ENCODE data around the gene TRMT61A. TPM values are rescaled to one million over a fixed set of nuclear protein-coding genes. Genes with fewer than 3 reads are reported as not detected.

Gene TRMT61A
- total RNA-seq, 1 donor from 2014 or later, result 9.5 TPM

DNA sequence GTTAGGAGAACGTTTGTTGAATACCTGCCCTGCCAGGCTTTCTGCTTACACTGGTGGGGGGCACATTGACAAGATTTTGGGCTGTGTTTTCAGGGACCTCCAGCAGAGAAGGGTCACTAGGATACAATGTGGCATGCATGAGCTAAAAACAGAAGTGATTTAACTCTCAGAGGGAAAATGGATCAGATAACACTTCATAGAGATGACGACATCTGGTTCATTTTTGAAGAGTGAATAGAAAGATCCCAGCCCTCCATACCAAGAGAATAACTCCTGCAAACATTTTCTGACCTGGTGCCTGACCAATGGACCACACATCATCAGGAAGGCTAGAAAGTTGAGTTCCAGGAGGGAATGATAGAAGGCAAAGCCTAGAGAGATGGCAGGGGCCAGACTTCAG is 40.0 kb upstream of the TRMT61A start:
- no peak for DNase-seq (ENCODE audit: low spot score in 2 of 2, unreplicated experiment in 2 of 2)
- TF ChIP-seq, protein P1, sequence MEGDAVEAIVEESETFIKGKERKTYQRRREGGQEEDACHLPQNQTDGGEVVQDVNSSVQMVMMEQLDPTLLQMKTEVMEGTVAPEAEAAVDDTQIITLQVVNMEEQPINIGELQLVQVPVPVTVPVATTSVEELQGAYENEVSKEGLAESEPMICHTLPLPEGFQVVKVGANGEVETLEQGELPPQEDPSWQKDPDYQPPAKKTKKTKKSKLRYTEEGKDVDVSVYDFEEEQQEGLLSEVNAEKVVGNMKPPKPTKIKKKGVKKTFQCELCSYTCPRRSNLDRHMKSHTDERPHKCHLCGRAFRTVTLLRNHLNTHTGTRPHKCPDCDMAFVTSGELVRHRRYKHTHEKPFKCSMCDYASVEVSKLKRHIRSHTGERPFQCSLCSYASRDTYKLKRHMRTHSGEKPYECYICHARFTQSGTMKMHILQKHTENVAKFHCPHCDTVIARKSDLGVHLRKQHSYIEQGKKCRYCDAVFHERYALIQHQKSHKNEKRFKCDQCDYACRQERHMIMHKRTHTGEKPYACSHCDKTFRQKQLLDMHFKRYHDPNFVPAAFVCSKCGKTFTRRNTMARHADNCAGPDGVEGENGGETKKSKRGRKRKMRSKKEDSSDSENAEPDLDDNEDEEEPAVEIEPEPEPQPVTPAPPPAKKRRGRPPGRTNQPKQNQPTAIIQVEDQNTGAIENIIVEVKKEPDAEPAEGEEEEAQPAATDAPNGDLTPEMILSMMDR (IDR thresholded peaks at IDR 0.05; ENCODE audit: unreplicated experiment), result no peak
- Mint-ChIP-seq H3K9me3 (no peaks in the 10 kb centered on the region), H3K36me3 (peaks cover 16% of the 10 kb centered on the region), H3K27me3 (ENCODE audit: low read depth) (no peaks in the 10 kb centered on the region), H3K4me3 (no peak overlapping the region), H3K4me1 (no peaks in the 10 kb centered on the region), H3K27ac (no peak overlapping the region)

DNA sequence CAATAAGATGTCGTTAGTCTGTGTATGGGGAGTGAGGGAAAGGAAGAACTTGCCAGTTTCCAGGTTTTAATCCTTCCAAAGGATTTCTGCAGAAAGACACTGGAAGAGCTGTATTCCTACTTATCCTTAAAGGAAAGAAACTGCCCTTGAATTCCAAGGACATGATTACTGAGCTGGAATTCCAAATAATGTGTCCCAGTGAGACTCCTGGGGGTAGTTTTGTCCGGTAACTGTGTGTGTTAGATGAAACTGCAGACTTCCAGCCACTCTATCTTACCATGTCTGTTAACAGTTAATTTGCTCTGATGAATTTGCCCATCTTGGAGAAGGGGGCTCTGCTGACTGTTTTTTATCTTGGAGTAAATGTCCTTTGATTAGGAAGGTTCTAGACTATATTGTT is 39.4 kb upstream of the TRMT61A start:
- Mint-ChIP-seq H3K36me3 (peaks cover 16% of the 10 kb centered on the region), H3K27ac (no peak overlapping the region), H3K4me1 (no peaks in the 10 kb centered on the region), H3K9me3 (no peaks in the 10 kb centered on the region), H3K4me3 (no peak overlapping the region), H3K27me3 (ENCODE audit: low read depth) (no peaks in the 10 kb centered on the region)
- TF ChIP-seq, protein P1 (IDR thresholded peaks at IDR 0.05; ENCODE audit: unreplicated experiment), result no peak
- DNase-seq (ENCODE audit: low spot score in 2 of 2, unreplicated experiment in 2 of 2), result no peak

DNA sequence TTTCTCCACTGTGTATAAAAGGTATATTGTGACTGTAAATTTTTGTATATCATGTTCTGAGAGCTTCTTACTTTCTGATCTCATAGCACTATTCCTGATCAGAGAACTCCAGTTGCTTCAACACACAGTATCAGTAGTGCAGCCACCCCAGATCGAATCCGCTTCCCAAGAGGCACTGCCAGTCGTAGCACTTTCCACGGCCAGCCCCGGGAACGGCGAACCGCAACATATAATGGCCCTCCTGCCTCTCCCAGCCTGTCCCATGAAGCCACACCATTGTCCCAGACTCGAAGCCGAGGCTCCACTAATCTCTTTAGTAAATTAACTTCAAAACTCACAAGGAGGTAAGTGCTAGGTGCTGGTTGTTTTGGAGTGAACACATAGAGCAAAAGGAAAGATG is 37.3 kb upstream of the TRMT61A start:
- no peaks in the 10 kb centered on the region for H3K9me3 Mint-ChIP-seq
- no peak overlapping the region for H3K4me3 Mint-ChIP-seq
- H3K27ac Mint-ChIP-seq, result no peak overlapping the region

DNA sequence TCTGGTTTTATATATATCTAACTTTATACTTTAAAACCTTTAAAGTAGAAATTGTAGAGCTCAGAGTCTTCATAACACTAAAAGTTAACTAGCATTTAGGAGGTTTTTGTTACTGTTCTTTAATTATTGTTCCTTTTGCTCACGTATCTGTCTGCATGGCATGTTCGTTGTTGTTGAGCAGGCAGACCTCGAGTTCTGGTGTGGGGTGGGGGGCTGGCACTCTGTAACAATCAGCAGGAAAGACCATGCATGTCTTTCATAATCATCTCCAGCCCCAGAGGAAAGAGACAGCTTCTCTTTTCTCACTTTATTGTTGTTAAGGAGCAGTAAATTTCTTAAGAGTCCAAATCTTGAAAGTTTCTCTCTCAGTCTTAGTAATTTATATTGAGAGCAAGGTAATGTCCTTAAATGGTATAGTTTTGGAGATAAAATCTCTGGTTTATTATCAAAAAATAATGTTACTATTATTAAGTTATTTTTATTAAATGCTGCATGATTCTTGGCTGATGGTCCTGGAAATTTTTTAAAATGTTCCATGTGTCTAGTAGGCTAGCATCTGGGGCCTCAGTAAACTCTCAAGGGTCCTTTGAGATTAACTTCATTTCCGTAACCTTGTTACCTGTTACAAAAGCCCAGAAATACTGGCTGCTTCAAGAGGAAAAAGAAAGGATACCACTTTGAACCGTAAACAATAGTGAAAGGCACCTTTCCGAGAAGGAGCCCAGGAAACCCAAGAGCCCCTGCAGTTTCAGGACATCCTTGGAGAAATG is 36.7 kb upstream of the TRMT61A start:
- Mint-ChIP-seq H3K27ac (no peak overlapping the region), H3K36me3 (peaks cover 22% of the 10 kb centered on the region), H3K4me3 (no peak overlapping the region), H3K27me3 (ENCODE audit: low read depth) (no peaks in the 10 kb centered on the region), H3K4me1 (no peaks in the 10 kb centered on the region), H3K9me3 (no peaks in the 10 kb centered on the region)
- no peak for DNase-seq (ENCODE audit: low spot score in 2 of 2, unreplicated experiment in 2 of 2)
- TF ChIP-seq, protein P1 (IDR thresholded peaks at IDR 0.05; ENCODE audit: unreplicated experiment), result no peak

More for the DNA sequence above, 37.3 kb upstream of the TRMT61A start:
- DNase-seq (ENCODE audit: low spot score in 2 of 2, unreplicated experiment in 2 of 2), result no peak
- Mint-ChIP-seq H3K4me1 (no peaks in the 10 kb centered on the region), H3K36me3 (peaks cover 20% of the 10 kb centered on the region), H3K27me3 (ENCODE audit: low read depth) (no peaks in the 10 kb centered on the region)
- TF ChIP-seq, protein P1 (IDR thresholded peaks at IDR 0.05; ENCODE audit: unreplicated experiment), result no peak

DNA sequence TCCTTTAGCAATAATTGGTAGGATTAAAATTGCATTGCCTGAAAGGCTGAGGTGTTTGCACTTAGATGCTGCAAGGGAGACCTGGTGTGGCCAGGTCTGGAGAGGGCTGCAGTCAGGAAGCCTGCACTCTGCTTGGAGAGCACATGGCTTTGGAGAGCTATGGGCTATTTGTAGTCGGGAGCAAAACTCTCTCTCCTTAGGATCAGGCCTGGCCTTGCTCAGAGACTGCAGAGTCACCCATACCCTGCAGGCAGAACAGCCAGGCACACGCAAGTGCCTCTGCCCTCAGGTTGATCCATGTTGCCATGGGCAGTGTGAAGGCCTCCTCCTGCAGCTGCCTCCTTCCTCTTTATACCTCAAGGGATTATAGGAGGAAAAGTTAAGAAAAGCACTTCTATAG is 33.1 kb upstream of the TRMT61A start:
- no peak overlapping the region for H3K27ac Mint-ChIP-seq
- H3K36me3 Mint-ChIP-seq, result peaks cover 20% of the 10 kb centered on the region
- H3K9me3 Mint-ChIP-seq, result no peaks in the 10 kb centered on the region
- no peak for DNase-seq (ENCODE audit: low spot score in 2 of 2, unreplicated experiment in 2 of 2)
- TF ChIP-seq, protein P1 (IDR thresholded peaks at IDR 0.05; ENCODE audit: unreplicated experiment), result no peak
- H3K4me3 Mint-ChIP-seq, result no peak overlapping the region
- H3K4me1 Mint-ChIP-seq, result no peaks in the 10 kb centered on the region
- H3K27me3 Mint-ChIP-seq (ENCODE audit: low read depth), result no peaks in the 10 kb centered on the region
